ENCODE results near the gene DCDC2C.

DNA sequence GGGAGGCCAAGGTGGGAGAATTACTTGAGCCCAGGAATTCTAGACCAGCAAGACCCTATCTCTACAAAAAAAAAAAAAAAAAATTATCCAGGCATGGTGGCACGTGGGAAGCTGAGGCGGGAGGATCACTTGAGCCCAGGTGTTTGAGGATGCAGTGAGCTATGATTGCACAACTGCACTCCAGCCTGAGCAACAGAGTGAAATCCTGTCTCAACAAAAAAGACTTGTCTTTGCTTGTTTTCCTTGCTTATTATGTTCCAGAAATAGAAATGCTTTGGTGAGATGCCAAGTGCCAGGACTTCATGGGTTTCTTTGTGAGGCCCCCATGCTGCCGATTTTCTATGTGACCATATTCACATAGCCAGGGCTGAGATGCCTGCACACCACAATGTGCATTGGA is 9.0 kb downstream of the DCDC2C start:
- TF ChIP-seq EZH2 (IDR thresholded peaks at IDR 0.05; ENCODE audit: low read length, unreplicated experiment), result no peak
- no peak for TF ChIP-seq CTCF (conservative IDR thresholded peaks at IDR 0.05; ENCODE audit: low read depth, low read length)
